HG02571 (cell line): Measurements from ENCODE around the gene ILK.

Experiments used
- ATAC-seq: cut with Tn5 transposase; IDR thresholded peaks from one replicate; pipeline ENCODE4 v1.9.1; 2021; ENCODE audit warnings: mild to moderate bottlenecking, moderate library complexity; ENCODE audit not compliant: unreplicated experiment

The ILK gene

GRCh38 chr11:6604790-6605189 lies 1.2 kb downstream of the ILK start:
- no peak for ATAC-seq

GRCh38 chr11:6606471-6607189 lies 3.1 kb downstream of the ILK start:
- ATAC-seq = peak; percentile 42

- no peak for ATAC-seq
These were observed 3.7 kb downstream of the ILK start for GRCh38 chr11:6607190-6607795.

- no peak for ATAC-seq
These were observed 4.4 kb downstream of the ILK start for GRCh38 chr11:6608011-6608410.

- ATAC-seq = no peak
These were observed 5.3 kb downstream of the ILK start for GRCh38 chr11:6608726-6609501.

- no peak for ATAC-seq
These were observed 6.0 kb downstream of the ILK start for GRCh38 chr11:6609502-6610015.

GRCh38 chr11:6610591-6610990 lies 7.0 kb downstream of the ILK start:
- no peak for ATAC-seq

GRCh38 chr11:6611092-6611962 lies 7.8 kb downstream of the ILK start:
- peak; percentile 12 for ATAC-seq

- no peak for ATAC-seq
These were observed 8.3 kb downstream of the ILK start for GRCh38 chr11:6611963-6612212.

GRCh38 chr11:6612213-6613041 lies 8.9 kb downstream of the ILK start, which contains the start of gene TAF10:
Gene TAF10 (minus strand): TSS chr11:6612216. CDS start chr11:6612189, 27 bp downstream.
- peak; percentile 86 for ATAC-seq

- no peak for ATAC-seq
These were observed 9.9 kb downstream of the ILK start for GRCh38 chr11:6613496-6613895.

- no peak for ATAC-seq
These were observed 10.9 kb downstream of the ILK start for GRCh38 chr11:6614446-6614845.

GRCh38 chr11:6615046-6615445 lies 11.5 kb downstream of the ILK start:
- no peak for ATAC-seq

GRCh38 chr11:6615882-6616585 lies 12.5 kb downstream of the ILK start:
- no peak for ATAC-seq

- ATAC-seq = no peak
These were observed 13.1 kb downstream of the ILK start for GRCh38 chr11:6616596-6617250.

- no peak for ATAC-seq
These were observed 13.8 kb downstream of the ILK start for GRCh38 chr11:6617315-6617781.

- ATAC-seq = no peak
These were observed 14.8 kb downstream of the ILK start for GRCh38 chr11:6618117-6619003.
